Epithelial cell of proximal tubule (primary cell): ENCODE measurements around the gene CUTC. TPM values are rescaled to one million over a fixed set of nuclear protein-coding genes. Genes with fewer than 3 reads are reported as not detected.
"Not testable (repeated sequence)": the region's sequence is repeated elsewhere in the genome, so short reads cannot be mapped to it uniquely, and the experiment has no call there.

ENCODE experiments used
- DNase-seq: peaks from one replicate; pipeline ENCODE4 v3.0.0-alpha.2; 2011; ENCODE audit warnings: low read depth
- H3K4me3 ChIP-seq: 2 replicates; pipeline ENCODE4 v1.5.1; 2011; ENCODE audit warnings: low read depth, mild to moderate bottlenecking, low read length
- total RNA-seq: library from RNA; depleted of rRNA; stranded (reverse); fragments of >200 nt; gene quantifications from 2 replicates; pipeline ENCODE4 v1.2.3, GENCODE V29; 2015
- TF ChIP-seq, protein P1 (sequence below): conservative IDR thresholded peaks from 2 replicates; pipeline ENCODE4 v1.5.1; 2012; ENCODE audit warnings: low read depth, mild to moderate bottlenecking, low read length

CUTC gene
- total RNA-seq, 1 donor from 2014 or later, result 18.8 TPM

DNA sequence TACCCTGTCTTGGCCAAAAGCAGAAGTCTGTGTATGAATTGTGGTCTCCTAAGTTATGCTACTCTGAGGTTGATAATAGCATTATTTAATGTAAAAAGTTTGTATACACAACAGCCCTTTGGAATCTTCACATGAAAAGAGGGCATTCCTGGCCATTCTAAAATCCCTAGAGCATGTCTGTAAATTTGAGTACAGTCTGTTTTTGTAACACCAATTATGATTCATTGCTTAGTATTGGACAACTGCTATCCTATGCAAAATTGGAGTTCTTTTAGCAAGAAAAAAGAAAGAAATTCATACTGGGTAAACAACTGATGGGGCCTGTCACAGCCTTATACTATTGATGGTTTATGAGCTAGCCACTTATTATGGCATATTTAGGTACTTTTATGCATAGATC lies 10.2 kb downstream of the CUTC start:
- no peak for DNase-seq
- TF ChIP-seq, protein P1, sequence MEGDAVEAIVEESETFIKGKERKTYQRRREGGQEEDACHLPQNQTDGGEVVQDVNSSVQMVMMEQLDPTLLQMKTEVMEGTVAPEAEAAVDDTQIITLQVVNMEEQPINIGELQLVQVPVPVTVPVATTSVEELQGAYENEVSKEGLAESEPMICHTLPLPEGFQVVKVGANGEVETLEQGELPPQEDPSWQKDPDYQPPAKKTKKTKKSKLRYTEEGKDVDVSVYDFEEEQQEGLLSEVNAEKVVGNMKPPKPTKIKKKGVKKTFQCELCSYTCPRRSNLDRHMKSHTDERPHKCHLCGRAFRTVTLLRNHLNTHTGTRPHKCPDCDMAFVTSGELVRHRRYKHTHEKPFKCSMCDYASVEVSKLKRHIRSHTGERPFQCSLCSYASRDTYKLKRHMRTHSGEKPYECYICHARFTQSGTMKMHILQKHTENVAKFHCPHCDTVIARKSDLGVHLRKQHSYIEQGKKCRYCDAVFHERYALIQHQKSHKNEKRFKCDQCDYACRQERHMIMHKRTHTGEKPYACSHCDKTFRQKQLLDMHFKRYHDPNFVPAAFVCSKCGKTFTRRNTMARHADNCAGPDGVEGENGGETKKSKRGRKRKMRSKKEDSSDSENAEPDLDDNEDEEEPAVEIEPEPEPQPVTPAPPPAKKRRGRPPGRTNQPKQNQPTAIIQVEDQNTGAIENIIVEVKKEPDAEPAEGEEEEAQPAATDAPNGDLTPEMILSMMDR, result no peak

DNA sequence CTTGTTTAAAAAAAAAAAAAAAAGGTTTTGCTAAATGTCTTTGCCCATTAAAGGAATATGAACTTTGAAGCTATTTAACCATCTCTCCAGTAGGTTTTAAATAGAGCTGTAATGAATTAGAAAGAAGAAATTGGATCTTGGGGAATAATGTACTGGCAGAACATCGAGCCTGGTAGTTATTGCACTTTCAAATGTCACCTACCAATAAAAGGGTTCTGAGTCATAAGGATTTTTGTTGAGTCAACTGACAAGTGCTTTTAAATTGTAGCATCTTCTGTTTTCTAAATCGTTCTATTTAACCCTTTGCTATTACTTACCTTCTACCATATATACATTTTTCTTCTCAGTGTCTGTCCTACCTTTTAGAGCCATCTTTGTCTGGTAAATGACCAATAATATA lies 10.7 kb downstream of the CUTC start:
- no peak for DNase-seq
- H3K4me3 ChIP-seq, result no peak overlapping the region
- TF ChIP-seq, protein P1, result no peak

More for the DNA sequence above, 10.2 kb downstream of the CUTC start:
- no peak overlapping the region for H3K4me3 ChIP-seq

DNA sequence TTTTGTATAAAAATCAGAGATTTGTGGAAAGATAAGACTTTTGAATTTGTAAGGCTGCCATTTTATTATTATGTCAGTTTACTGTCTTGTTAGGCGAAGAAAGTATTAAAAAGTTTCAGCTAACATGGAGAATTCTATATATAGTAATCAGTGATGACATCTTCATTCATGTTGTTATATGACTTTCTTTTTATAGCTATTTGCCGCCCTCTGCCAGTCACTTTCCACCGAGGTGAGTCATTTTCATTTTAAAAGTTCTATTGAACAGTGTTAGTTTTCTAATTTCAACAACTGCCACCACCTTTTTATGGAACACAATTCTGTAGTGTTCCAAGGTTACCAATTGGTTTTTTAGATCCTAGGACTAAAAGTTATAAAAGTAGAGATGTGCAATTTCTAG lies 11.8 kb downstream of the CUTC start:
- H3K4me3 ChIP-seq, result no peak overlapping the region
- DNase-seq, result no peak
- TF ChIP-seq, protein P1, result no peak

DNA sequence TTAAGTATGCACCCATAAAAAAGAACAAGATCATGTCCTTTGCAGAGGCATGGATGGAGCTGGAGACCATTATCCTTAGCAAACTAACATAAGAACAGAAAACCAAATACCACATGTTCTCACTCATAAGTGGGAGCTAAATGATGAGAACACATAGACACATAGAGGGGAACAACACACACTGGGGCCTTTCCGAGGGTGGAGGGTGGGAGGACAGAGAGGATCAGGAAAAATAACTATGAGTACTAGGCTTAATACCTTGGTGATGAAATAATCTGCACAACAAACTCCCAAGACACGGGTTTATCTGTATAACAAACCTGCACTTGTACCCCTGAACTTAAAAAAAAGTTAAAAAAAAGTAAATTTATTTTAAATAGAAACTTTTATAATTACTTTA lies 14.1 kb downstream of the CUTC start:
- not testable (repeated sequence) for DNase-seq, H3K4me3 ChIP-seq

DNA sequence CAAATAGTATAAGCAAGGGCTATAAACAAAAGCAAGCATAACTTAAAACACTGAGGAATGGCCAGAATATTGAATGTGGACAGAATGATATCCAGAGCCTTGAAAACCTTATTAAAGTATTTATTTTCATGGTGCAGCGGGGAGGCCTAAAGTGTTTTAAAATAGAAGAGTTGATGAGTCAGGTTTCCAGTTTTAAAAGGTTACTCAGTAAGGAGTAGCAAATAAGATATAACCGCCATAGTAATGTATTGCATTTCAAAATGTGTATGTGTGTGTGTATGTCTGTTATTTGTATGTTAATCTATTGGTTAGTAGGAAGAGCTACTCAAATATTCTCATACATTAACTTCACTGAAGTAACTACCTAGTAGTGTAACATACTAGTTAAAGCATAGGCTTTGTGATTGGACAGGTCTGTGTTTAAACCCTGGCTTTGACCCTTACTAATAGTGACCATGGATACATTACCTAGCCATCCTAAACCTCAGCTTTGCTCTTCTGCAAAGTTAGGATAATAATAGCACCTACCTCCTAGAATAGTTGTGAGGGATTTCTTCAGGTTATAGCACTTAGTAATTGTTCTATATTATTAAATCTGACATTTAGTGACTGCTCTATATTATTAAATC lies 16.9 kb downstream of the CUTC start:
- DNase-seq, result no peak
- H3K4me3 ChIP-seq, result no peak overlapping the region
- TF ChIP-seq, protein P1, result no peak

DNA sequence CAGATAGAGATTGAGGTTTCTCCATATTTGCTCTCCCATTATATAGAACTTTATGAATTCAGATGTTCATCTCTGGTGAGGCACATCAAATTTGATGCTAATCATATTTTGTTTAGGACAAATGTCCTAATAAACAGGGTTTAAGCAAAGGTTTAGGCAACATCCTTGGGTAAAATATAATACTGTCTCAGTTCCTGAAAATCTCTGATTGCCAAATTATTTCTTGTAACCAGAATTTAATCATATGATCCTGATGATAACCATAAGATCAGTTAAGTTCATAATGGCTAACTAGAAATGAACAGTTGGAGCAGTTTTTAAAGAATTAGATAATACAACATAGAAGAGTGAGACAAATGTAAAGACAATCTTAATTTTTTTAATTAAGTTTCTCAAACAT lies 18.6 kb downstream of the CUTC start:
- H3K4me3 ChIP-seq, result no peak overlapping the region
- no peak for DNase-seq
- TF ChIP-seq, protein P1, result no peak

DNA sequence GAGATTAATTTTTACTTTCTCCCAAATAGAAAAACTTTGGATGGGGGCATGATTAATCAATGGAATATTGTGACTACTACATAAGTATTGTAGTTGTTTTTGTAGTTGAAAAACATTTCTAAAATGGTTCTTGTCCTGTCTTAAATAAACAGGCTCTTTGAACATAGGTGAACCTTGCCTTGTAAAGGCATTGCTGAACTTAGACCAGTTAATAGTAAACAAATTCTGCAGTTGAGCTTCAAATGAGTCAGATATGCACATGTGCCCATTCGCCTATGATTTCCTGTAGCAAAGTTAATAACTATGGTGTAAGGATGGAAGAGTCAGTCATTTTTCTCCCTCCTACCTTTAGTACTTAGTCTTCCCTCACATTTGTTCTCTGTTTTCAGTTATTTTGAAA lies 22.6 kb downstream of the CUTC start:
- TF ChIP-seq, protein P1, result no peak
- no peak for DNase-seq
- H3K4me3 ChIP-seq, result no peak overlapping the region
